Effector memory CD8-positive, alpha-beta T cell (primary cell): ENCODE data around the gene ILDR1.

Experiments
- ATAC-seq: fragments of 150-1000 bp; cut with Tn5 transposase; replicated peaks from 2 replicates; pipeline ENCODE4 v1.10.0; 2021; ENCODE audit warnings: mild to moderate bottlenecking, moderate library complexity
- DNase-seq, 3 experiments: peaks; one replicate each; pipeline ENCODE4 v3.0.0; 2021
- H3K27ac Mint-ChIP-seq, 2 donors: one replicate each; pipeline ENCODE4 v1.8.0; 2022; ENCODE audit warnings: mild to moderate bottlenecking in 2 of 2, mixed read lengths in 2 of 2, moderate library complexity in 2 of 2
- H3K27me3 Mint-ChIP-seq, 2 donors: one replicate each; pipeline ENCODE4 v1.8.0; 2022; ENCODE audit warnings: mixed read lengths in 2 of 2
- H3K36me3 Mint-ChIP-seq: one replicate; pipeline ENCODE4 v1.8.0; 2022; ENCODE audit warnings: mild to moderate bottlenecking, moderate library complexity, mixed read lengths; ENCODE audit not compliant: insufficient read depth
- H3K4me1 Mint-ChIP-seq, 2 donors: one replicate each; pipeline ENCODE4 v1.8.0; 2022; ENCODE audit warnings: low read depth in 2 of 2, mixed read lengths in 2 of 2
- H3K4me3 Mint-ChIP-seq, 2 donors: one replicate each; pipeline ENCODE4 v1.8.0; 2022; ENCODE audit warnings: mild to moderate bottlenecking in 2 of 2, mixed read lengths in 2 of 2, moderate library complexity in 2 of 2
- H3K9me3 Mint-ChIP-seq, 2 donors: one replicate each; pipeline ENCODE4 v1.8.0; 2022; ENCODE audit warnings: mixed read lengths in 2 of 2

Gene ILDR1

GRCh38 chr3:122008166-122008565 is 13.9 kb downstream of the ILDR1 start:
- peaks cover 3 to 5% of the 10 kb centered on the region in 2 donors for H3K4me1 Mint-ChIP-seq

GRCh38 chr3:122006267-122006666 is 15.8 kb downstream of the ILDR1 start:
- Mint-ChIP-seq H3K4me3 (no peak overlapping the region), H3K27me3 (peaks cover 27 to 45% of the 10 kb centered on the region in 2 donors), H3K9me3 (no peaks in the 10 kb centered on the region), H3K36me3 (no peaks in the 10 kb centered on the region), H3K4me1 (peaks cover 3 to 5% of the 10 kb centered on the region in 2 donors), H3K27ac (no peak overlapping the region)
- ATAC-seq = no peak
- no peak for DNase-seq

More at GRCh38 chr3:122008166-122008565, 13.9 kb downstream of the ILDR1 start:
- H3K36me3 Mint-ChIP-seq = no peaks in the 10 kb centered on the region
- ATAC-seq (no peak), DNase-seq (no peak)
- no peak overlapping the region for H3K27ac Mint-ChIP-seq
- H3K27me3 Mint-ChIP-seq = peaks cover 18 to 49% of the 10 kb centered on the region in 2 donors
- no peak overlapping the region for H3K4me3 Mint-ChIP-seq
- no peaks in the 10 kb centered on the region for H3K9me3 Mint-ChIP-seq

- peaks cover 3 to 5% of the 10 kb centered on the region in 2 donors for H3K4me1 Mint-ChIP-seq
- no peak overlapping the region for H3K4me3 Mint-ChIP-seq
- ATAC-seq = no peak
- no peak for DNase-seq
- H3K9me3 Mint-ChIP-seq = no peaks in the 10 kb centered on the region
- H3K36me3 Mint-ChIP-seq = no peaks in the 10 kb centered on the region
- H3K27me3 Mint-ChIP-seq = peaks cover 31 to 40% of the 10 kb centered on the region in 2 donors
- no peak overlapping the region for H3K27ac Mint-ChIP-seq
These were observed 17.0 kb downstream of the ILDR1 start for GRCh38 chr3:122004991-122005565.

GRCh38 chr3:122004107-122004506 is 17.9 kb downstream of the ILDR1 start:
- Mint-ChIP-seq H3K4me1 (peaks cover 3 to 5% of the 10 kb centered on the region in 2 donors), H3K4me3 (no peak overlapping the region), H3K27me3 (peaks cover 27 to 33% of the 10 kb centered on the region in 2 donors), H3K27ac (no peak overlapping the region), H3K9me3 (no peaks in the 10 kb centered on the region), H3K36me3 (no peaks in the 10 kb centered on the region)
- DNase-seq (no peak), ATAC-seq (no peak)

GRCh38 chr3:122003606-122004005 is 18.4 kb downstream of the ILDR1 start:
- no peak for DNase-seq
- ATAC-seq = no peak
- Mint-ChIP-seq H3K4me1 (peaks cover 4 to 5% of the 10 kb centered on the region in 2 donors), H3K27me3 (peaks cover 27 to 33% of the 10 kb centered on the region in 2 donors), H3K27ac (no peak overlapping the region), H3K4me3 (no peak overlapping the region), H3K36me3 (no peaks in the 10 kb centered on the region), H3K9me3 (no peaks in the 10 kb centered on the region)

DNA sequence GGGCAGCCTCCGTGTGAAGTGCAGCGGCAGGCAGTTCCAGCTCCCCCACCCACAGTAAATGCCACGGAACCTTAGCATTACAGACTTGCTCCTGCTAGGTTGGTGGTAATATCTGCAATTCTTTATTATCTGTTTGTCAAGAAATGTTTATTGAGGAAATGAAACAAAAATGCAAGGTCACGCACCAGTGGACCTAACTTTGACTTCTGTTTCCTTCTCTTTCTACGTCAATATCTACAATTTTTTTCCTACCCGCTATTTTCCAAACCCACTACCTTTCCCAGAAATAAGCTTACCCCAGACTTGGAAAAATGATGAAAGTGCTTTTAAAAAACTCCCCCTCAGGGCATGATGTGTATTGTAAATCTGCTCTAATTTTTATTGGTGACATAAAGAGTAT is 18.9 kb downstream of the ILDR1 start:
- Mint-ChIP-seq H3K27me3 (peaks cover 27 to 33% of the 10 kb centered on the region in 2 donors), H3K9me3 (no peaks in the 10 kb centered on the region), H3K4me3 (no peak overlapping the region), H3K27ac (no peak overlapping the region), H3K4me1 (peaks cover 5% of the 10 kb centered on the region in 2 donors), H3K36me3 (no peaks in the 10 kb centered on the region)
- ATAC-seq = no peak
- no peak for DNase-seq

GRCh38 chr3:122002611-122003010 is 19.4 kb downstream of the ILDR1 start:
- no peak overlapping the region for H3K27ac Mint-ChIP-seq
- H3K4me3 Mint-ChIP-seq = no peak overlapping the region
- H3K9me3 Mint-ChIP-seq = no peaks in the 10 kb centered on the region
- peaks cover 5% of the 10 kb centered on the region in 2 donors for H3K4me1 Mint-ChIP-seq
- DNase-seq (no peak), ATAC-seq (no peak)
- H3K36me3 Mint-ChIP-seq = no peaks in the 10 kb centered on the region
- H3K27me3 Mint-ChIP-seq = peaks cover 27 to 33% of the 10 kb centered on the region in 2 donors

GRCh38 chr3:122001892-122002291 is 20.2 kb downstream of the ILDR1 start:
- Mint-ChIP-seq H3K27ac (no peak overlapping the region), H3K9me3 (no peaks in the 10 kb centered on the region), H3K4me3 (no peak overlapping the region), H3K27me3 (peaks cover 27 to 33% of the 10 kb centered on the region in 2 donors), H3K36me3 (no peaks in the 10 kb centered on the region), H3K4me1 (peaks cover 5% of the 10 kb centered on the region in 2 donors)
- ATAC-seq (no peak), DNase-seq (no peak)

- no peak for ATAC-seq
- peaks cover 8 to 9% of the 10 kb centered on the region in 2 donors for H3K4me1 Mint-ChIP-seq
- H3K27me3 Mint-ChIP-seq = peaks cover 27 to 30% of the 10 kb centered on the region in 2 donors
- no peaks in the 10 kb centered on the region for H3K9me3 Mint-ChIP-seq
- DNase-seq = no peak
- no peak overlapping the region for H3K4me3 Mint-ChIP-seq
- no peaks in the 10 kb centered on the region for H3K36me3 Mint-ChIP-seq
- H3K27ac Mint-ChIP-seq = no peak overlapping the region
These were observed 21.0 kb downstream of the ILDR1 start for GRCh38 chr3:122000936-122001605.

DNA sequence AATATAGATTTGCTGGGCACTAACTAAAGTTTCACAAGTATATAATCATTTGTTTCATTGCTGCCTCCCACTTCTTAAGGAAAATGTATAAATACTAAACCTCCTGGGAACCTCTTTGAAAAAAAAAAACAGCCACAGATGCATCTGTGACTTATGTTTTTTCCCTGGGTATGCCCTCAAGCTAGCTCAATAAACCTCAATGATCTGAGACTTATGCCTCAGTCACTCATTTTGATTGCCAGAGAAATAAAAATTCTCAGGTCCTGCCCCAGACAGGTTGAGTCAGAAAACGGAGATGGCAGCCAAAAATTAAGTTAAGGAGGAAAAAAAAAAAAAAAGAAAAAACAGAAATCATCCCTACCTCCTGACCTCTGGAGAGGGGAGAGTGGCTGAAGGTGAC is 22.1 kb downstream of the ILDR1 start:
- no peaks in the 10 kb centered on the region for H3K9me3 Mint-ChIP-seq
- H3K4me3 Mint-ChIP-seq = no peak overlapping the region
- peaks cover 19% of the 10 kb centered on the region in 2 donors for H3K27me3 Mint-ChIP-seq
- H3K4me1 Mint-ChIP-seq = peaks cover 10 to 14% of the 10 kb centered on the region in 2 donors
- no peaks in the 10 kb centered on the region for H3K36me3 Mint-ChIP-seq
- no peak for DNase-seq
- ATAC-seq = no peak
- H3K27ac Mint-ChIP-seq = no peak overlapping the region

GRCh38 chr3:121998611-121999473 is 23.2 kb downstream of the ILDR1 start:
- H3K36me3 Mint-ChIP-seq = no peaks in the 10 kb centered on the region
- no peak overlapping the region for H3K4me3 Mint-ChIP-seq
- H3K27me3 Mint-ChIP-seq = peaks cover 9 to 19% of the 10 kb centered on the region in 2 donors
- no peak for DNase-seq
- no peaks in the 10 kb centered on the region for H3K9me3 Mint-ChIP-seq
- no peak for ATAC-seq
- peaks cover 10 to 11% of the 10 kb centered on the region in 2 donors for H3K4me1 Mint-ChIP-seq
- H3K27ac Mint-ChIP-seq = no peak overlapping the region

DNA sequence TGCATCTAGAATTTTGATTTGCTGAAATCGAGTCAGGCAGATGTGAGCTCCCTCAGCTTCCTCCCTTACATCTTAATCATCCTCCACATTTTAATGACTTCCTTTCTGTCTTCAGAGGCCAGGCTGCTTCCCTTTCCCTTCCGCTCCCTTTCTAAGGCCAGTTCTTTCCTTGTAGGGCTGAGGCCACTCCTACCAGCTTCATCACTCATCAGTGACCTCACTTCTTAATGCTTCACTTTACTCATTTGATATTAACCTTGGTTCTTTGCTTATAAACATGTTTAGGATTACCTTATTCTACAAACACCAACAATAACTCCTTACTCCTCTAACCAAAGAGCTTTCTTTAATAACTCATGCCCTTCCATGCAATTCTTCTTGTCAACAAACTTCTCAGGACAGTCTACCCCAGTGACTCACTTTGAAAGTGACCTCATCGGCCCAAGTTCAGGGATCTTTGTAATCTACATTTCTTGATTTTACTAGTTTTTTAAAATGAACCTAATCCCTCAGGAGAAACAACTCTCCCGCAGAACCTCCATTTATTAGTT is 23.9 kb downstream of the ILDR1 start:
- Mint-ChIP-seq H3K4me3 (no peak overlapping the region), H3K9me3 (no peaks in the 10 kb centered on the region), H3K27ac (no peak overlapping the region), H3K36me3 (no peaks in the 10 kb centered on the region), H3K27me3 (peaks cover 9 to 13% of the 10 kb centered on the region in 2 donors), H3K4me1 (peaks cover 10 to 11% of the 10 kb centered on the region in 2 donors)
- no peak for DNase-seq
- no peak for ATAC-seq

DNA sequence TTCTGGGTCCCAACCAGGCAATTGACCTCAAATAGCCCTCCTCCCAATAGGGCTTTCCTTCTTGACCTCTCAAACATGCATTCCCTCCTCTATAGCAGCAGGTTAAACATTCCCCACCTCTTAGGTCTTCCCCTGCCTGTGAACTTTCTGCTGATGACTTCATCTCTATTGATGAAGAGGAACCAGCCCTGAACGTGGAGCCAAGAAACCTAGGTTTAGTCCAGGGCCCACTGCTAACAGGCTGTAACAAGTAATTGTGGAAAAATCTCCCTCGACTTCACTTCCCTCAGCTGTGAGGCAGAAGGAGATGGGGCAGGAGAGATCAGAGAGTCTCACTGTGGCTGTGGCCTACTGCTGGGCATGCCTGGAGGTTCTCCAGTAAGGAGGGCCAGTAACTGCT is 24.7 kb downstream of the ILDR1 start:
- Mint-ChIP-seq H3K27ac (peak overlapping the region; percentile 62 to 76), H3K36me3 (no peaks in the 10 kb centered on the region), H3K27me3 (peaks cover 5 to 9% of the 10 kb centered on the region in 2 donors), H3K4me3 (no peak overlapping the region), H3K4me1 (peaks cover 10 to 11% of the 10 kb centered on the region in 2 donors), H3K9me3 (no peaks in the 10 kb centered on the region)
- DNase-seq (no peak), ATAC-seq (no peak)
